Measurements from ENCODE around the gene DUSP18.
"Not testable (repeated sequence)": the region's sequence is repeated elsewhere in the genome, so short reads cannot be mapped to it uniquely, and the experiment has no call there.

The DUSP18 gene

DNA sequence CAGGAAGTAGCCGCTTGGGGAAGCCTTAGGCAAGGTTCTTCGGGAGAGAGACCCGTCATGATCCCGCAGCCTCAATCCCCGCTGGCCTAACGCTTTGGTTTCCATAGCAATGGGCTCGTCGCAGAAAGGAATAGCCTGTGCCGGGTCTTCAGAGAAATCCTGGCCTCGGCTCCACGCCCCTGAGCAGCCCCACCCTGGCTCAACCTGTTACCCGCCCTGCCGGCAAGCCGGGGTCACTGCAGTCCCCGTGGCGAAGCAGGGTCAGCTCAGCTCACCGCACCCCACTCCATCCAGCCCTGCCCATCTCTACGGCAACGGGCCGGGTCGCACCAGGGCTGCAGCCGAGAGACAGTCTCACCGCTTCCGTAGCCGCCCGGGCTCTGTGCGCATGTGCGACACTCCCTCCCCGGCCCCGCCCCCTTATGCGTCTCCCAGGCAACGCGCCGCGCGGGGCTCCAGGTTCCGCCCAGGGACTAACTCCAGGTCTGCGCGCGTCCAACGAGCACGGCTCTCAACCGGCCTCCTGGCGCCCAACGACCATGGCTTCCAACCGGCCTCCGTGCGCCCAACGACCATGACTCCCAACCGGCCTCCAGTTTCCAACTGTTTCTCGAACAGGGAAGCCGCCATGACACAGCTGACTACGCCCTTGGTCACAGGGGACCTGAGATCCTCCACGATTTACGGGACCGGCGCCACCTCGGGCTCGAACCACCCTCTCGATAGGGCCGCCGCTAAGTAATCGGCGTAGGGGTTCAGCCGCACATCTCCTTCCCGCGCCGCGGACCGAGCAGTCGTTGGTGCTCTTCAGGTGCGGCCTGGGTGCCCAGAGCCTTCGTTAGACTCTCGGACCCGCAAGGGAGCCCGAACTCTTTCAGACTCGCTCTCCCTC lies at the start of gene DUSP18:
TSS of gene DUSP18 (minus strand) at position 382 of the 892 bp plus-strand sequence. CDS start 3,872 bp downstream, outside the sequence.
- DNase-seq: peak; percentile 60 to 84

DNA sequence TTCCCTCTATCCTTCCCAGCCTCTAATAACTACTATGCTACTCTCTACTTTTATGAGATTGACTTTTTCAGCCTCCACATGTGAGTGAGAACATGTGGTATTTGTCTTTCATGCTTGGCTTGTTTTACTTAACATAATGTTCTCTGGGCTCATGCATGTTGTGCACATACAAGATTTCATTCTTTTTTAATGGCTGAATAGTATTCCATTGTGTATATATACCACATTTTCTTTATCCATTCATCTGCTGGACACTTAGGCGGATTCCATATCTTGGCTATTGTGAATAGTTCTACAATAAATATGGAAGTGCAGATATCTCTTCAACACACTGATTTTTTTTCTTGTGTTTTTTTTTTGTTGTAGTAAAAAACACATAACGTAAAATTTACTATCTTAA lies 46.4 kb upstream of the DUSP18 start:
- no peak for DNase-seq

DNA sequence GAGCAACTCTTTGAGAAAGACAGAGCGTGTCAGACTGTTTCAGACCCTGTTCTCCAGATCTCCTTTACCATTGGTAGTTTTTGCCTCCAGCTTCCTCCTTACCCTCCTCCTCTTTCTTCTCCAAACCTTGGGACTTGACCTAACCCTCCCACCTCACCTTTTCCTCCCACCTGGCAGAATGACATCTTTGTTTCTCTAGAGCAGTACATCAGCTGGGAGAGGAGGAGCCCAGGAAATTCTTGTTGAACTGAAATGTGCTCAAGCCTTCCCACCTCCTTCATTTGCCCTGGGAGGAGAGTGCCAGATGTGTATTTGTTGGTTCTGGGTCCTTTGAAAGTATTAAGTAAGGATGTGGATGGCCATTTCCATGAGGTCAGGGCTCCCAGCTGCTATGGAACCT lies 44.4 kb upstream of the DUSP18 start:
- no peak for DNase-seq

DNA sequence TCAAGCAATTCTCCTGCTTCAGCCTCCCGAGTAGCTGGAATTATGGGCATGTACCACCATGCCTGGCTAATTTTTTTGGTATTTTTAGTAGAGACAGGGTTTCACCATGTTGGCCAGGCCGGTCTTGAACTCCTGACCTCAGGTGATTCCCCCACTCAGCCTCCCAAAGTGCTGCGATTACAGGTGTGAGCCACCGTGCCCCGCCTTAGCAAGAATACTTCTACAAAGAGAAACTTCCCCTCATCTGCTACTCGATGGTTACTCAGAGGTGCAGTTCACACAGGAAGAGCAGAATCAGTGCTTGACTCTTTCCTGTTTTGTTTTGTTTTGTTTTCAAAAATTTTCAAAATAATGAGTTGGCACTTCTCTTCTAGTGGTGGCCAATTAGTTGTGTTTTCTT lies 42.3 kb upstream of the DUSP18 start:
- not testable (repeated sequence) for DNase-seq

DNA sequence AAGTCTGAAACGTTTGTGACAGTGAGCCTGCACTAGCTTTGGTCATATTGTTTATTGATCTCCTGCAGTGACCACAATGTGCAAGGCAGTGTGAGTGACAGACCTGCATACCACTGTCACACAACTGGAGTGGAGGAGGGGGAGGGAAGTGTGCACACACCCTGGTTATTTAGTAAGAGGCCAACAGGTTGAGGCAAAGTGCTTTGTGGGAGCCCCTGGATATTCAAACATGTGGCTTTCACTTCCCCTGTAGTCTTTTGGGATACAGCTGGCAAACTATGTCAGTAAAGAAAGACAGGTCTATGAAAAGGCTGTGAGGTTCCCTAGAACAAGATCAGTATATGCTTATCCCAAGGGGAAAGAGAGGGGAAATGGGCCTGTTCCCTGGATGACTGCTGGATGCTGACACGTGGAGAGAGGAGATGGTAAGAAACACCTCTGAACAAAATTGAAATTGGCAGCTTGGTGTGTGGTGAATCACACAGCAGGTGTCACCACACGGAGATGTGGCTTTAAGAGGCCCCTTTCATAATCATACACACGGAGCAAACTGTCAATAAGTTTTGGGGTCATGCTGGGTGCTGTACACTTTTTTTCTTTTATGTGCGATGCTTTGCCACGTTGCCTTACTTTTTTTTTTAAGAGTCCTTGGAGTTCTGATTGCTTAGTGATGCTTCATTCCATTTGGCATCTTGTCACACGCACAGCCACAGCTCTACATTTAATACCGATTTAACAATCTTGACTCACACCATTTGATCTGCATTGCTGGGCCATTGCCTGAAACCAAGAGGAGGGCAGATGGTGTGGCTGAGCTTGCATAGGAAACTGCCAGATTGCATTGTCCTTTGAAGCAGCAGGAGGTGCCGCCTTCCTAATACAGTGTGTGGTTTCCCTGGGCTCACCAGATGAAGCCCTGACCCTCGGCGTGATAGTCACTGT lies 38.3 kb upstream of the DUSP18 start:
- no peak for DNase-seq

DNA sequence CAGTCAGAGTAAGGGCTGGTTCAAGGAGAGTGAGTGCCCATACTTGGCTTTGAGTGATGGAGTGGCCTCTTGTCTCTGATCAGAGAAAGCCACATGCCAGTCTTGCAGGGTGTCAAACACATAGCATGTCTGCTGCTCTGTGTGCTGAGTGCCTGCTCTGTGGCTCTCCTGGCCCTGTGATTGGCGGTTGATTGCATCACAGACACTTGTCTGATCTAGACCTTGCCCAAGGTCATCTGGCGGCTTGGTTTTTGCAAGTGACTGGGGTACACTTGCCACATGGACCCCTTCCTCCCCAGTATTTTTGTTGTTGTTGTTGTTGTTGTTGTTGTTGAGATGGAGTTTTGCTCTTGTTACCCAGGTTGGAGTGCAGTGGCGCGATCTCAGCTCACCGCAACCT lies 37.3 kb upstream of the DUSP18 start:
- no peak for DNase-seq

DNA sequence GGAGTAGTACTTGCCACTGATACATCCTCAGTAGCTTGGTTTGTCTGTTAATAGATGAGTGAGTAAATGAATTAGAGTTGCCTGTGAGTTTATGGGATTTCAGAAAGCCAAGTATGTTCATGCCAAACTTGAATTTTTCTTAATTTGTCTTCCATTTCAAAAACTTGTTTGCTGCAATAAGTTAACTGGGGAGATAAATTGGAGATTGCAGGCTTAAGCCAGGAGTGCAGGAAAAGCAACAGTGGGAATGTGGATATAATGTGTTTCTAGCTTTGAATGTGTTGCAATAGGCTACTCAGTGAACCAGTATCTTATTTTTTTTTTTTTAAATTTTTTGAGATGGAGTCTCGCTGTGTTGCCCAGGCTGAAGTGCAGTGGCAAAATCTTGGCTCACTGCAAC lies 35.2 kb upstream of the DUSP18 start:
- no peak for DNase-seq

DNA sequence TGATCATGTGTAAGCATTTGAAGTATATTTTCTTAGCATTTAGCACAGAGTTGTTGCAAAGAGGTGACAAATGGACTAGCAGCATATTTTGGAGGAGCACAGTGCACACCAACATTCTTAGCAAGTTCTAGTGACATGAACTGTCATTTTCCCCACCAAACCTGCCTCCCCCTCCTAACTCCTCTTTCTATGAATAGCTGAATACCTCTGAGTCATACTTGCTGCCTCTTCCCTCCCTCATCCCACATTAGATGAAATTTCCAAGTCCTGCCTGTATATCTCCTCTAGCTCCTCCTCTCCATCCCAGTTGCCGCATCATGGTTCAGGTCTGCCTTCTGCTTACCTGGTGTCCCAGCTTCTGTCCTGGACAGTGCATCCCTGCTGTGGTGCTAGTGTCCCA lies 34.2 kb upstream of the DUSP18 start:
- DNase-seq: no peak

DNA sequence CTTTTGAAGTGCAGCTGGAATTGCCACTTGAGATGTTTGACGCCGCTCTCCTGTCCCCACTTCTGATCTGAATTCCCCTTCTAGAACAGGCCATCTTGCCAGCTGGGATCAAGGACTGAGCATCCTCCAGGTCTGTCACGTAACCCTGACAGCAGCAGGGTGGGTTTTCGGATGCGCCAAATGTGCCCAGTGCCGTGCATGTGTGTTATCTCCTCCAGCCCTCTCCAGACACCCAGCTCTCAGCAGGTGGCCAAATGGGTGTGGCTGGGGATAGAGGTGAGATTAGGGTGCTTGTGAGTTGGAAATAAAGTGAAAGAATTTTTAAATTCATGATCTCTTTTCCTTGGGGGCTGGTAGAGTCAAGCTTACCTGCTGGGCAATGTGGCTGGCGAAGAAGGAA lies 30.3 kb upstream of the DUSP18 start:
- no peak for DNase-seq

DNA sequence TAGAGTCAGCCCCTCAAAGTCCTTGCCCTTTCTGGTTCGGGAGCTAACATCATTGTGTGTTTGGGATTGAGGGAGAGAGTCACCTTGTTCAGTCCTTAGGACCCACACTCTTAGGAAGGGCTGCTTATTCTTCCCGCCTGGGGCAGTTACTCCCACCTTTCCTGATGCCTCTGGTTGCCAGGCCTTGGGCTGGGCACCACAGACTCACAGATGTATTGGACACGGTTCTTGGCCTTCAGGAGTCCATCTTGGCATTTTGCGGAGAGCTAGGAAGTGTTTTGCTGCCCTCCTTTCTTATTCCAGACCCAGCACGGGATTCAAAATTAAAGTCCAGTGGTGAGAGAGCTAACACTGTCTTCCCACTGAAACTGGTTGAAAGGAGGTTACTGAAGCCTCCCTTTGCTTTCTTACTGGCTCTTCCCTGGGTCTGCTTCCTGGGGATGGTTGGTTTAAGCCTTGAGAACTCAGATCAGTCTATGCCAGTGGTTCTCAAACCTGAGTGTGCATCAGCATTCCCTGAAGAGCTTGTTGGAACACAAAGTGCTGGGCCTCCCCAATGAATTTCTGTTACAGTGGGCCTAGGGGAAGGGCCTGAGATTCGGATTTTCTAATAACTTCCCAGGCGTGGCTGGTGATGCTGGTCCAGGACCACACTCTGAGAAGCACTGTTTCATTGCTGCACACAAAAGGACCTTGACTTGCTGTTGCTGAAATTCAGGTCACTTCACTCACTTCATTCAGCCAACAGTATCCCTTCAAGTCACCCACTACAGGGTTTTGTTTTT lies 28.4 kb upstream of the DUSP18 start:
- no peak for DNase-seq

DNA sequence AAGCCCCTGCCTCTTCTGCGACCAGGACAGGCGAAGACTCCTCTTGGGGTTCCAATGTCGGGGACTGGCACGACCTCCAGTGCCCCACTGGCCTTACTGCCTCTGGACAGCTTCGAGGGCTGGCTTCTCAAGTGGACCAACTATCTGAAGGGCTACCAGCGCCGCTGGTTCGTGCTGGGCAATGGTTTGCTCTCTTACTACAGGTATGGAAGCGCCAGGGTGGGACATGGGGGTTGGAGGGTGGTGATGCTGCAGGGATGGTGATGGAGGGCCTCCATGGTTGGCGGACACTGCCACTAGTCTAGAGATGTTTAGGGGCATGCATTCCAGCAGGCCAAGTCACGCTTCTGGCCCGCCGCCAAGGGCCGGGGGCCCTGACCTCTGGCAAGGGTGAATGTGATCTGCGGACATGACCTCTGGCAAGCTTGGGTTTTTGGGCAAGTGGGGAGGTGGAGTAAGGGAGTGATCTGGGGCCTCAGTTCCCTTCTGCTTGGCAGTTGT lies 27.7 kb upstream of the DUSP18 start:
- DNase-seq: no peak

DNA sequence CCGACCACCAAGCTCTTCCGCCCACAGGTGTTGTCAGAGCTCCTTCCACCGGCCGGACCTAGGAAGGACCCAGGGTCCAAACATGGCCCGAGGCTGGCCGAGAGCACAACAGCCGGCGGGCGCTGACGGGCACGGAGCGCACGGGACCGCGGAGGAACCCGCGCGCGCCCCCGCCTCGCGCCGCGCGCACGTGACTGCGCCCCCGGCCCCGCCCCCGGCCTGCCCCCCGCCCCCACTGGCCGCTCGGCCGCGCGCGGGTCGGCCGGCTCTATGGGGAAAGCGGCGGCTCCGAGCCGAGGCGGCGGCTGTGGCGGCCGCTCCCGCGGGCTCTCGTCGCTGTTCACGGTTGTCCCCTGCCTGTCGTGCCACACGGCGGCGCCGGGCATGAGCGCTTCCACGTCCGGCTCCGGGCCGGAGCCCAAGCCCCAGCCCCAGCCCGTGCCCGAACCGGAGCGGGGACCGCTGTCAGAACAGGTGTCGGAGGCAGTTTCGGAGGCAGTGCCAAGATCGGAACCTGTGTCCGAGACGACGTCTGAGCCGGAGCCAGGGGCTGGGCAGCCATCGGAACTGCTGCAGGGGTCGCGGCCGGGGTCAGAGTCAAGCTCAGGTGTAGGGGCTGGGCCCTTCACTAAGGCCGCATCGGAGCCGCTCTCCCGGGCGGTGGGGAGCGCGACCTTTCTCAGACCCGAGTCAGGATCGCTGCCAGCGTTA lies 27.1 kb upstream of the DUSP18 start, which contains the start of gene OSBP2:
TSS of gene OSBP2 (plus strand) at position 235 of the 711 bp plus-strand sequence. CDS start at position 271, 36 bp downstream.
- no peak for DNase-seq

DNA sequence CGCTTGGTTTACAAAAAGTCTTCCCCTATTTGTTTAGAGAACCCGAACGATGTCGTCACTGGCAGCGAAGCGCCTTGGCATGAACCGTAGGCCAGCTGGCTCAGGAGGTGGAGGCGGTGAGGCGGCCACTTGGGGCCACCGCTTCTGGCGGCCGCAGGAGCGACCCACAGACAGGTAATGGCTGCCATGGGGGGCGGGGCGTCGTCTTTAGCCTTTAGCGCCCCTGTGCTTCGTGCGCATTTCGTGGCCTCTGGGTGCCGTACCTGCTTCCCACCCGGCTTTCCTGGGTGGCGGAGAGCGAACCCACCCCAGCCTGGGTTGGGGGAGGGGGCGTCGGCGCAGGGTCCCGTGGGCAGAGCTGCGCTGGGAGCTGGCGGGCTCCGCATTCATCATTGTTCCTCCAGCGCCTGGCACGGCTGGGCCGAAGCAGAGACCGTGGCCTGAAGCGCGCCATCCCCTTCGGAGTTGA lies 26.5 kb upstream of the DUSP18 start:
- DNase-seq: peak in 1 of 2 experiments; percentile 61

DNA sequence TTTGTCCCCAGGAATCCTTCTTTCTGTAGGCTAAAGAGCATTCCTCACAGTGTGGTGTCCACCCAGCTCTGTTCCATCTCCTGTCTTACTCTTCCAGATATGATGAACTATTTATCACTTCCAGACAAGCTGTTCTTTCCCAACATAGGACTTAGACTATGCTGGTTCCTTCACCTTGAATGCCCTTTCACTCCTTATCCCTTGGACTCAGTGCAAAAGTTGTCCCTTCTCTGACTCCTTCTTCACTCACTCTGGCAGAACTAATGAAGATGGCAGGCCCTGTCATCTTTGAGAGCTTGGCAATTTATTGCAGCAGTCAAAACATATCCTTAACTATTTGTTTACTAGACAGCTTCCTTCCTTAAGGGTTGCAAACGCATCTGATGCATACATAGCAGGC lies 23.5 kb upstream of the DUSP18 start:
- no peak for DNase-seq

DNA sequence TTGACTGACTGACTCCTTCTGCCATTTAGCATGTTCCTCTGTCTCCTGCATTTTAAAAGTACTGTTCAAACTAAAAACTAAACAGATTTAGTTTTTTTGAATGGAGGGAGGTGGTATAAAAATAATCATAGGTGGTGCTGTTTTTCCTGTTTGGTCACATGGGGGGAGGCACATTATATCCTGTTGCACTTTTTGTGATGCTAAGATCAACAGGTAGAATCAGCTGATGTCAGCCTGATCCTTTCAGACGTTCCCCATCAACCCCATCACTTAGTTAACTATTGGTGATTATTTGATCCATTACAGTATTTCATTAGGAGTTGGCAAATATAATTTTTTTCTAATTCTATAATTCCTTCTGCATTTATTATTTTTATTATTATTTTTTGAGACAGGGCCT lies 21.9 kb upstream of the DUSP18 start:
- no peak for DNase-seq

DNA sequence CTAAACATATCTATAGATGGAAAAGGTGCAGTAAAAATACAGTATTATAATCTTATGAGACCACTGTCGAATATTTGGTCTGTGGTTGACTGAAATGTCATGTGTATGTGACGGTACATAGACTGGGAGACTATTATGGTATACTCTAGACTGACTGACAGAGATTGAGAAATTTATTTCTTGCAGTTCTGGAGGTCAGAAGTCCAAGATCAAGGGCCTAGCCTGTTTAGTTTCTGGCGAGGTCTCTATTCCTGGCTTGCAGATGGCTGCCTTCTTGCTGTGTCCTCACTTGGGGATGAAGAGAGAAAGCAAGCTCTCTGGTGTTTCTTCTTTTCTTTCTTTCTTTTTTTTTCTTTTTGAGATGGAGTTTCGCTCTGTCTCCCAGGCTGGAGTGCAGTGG lies 19.7 kb upstream of the DUSP18 start:
- DNase-seq: no peak

DNA sequence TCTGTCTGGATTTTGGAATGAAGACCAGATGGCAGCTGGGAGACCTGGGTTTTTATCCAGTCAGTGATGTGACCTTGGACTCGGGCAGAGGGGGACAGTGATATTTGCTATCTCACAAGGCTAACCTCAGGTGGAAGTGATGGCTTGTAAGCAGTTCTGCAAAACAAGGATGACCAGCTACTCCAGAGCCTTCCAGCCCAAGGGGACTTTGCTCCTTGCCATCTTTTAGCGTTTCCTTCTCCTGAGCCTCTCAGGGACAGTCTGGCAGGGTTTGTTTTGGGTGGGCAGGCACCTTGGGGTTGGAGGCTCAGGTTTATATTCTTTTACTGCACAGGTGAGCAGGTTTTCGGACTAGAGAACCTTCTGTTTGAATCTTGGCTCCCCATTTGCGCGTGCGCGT lies 17.5 kb upstream of the DUSP18 start:
- DNase-seq: no peak

DNA sequence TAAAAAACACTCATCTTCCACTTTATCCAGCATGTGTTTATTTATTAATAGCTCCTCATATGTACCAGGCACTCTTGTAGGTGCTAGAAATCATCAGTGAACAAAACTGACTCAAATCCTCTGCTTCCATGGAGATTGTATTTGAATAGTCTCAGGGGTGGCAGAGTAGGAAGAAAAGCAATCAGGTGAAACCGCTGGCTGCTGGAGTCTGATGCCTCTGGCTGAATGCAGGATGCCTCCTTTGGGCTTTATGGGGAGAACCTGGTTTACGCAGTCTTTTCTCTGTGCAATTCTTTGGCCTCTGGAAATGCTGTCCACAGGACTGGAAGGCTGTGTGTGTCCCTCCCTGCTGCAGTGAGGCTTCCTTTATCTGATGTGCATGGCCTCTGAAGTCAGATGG lies 14.2 kb upstream of the DUSP18 start:
- no peak for DNase-seq

DNA sequence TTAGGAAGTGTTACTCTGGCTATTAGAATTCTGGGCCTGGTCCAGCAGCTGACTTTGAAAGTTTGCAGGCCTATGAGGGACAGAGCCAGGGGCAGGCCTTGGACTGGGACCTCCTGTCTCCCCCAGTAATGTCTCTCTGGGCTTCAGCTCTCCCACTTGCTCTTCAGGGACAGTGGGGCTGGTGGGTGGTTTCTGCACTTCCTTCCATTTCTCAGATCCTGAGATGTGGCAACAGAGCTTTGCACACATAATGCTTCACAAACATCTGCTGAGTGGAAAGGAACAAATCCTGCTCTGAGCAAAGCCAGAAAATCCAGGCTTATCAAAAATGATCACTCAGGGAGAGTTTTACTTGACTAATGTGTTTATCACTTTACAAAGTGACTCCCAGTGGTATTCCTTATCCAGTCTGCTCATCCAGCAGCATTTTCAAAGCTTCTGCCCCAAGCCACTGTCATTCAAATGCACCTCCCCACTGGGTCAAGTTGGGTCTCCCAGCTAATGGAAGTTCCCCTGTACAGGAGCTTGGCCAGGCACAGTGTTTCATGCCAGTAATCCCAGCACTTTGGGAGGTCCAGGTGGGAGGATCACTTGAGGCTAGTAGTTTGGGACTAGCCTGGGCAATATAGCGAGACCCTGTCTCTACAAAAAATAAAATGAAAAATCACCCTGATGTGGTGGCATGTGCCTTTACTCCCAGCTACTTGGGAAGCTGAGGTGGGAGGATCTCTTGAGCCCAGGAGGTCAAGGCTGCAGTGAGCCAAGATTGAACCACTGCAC lies 13.5 kb upstream of the DUSP18 start:
- DNase-seq: no peak

DNA sequence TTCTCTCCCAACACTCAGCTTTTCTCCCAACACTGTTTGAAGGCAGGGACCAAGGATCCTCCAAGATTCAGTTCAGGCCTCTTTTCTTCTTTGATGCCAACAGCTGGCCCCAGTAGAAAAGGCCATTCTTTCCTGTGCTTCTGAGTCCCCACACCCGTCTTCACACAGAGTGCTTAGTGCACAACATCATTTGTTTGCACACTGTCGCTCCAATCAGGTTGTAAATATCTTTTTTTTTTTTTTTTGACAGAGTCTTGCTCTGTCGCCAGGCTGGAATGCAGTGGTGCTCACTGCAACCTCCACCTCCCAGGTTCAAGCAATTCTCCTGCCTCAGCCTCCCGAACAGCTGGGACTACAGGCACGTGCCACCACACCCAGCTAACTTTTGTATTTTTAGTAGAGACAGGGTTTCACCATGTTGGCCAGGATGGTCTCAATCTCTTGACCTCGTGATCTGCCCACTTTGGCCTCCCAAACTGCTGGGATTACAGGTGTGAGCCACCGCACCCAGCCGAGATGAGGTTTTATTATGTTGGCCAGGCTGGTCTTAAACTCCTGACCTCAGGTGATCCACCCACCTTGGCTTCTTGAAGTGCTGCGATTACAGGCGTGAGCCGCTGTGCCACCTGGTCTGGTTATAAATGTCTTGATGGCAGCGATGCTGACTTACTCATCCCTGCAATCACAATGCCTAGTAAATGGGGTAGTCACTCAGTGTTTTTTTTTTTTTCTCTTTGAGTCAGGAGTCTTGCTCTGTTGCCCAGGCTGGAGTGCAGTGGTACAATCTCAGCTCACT lies 12.4 kb upstream of the DUSP18 start:
- not testable (repeated sequence) for DNase-seq
